Bone marrow (tissue), 2 donors: ENCODE data around the gene MARCHF5.
"Not testable (repeated sequence)": the region's sequence is repeated elsewhere in the genome, so short reads cannot be mapped to it uniquely, and the experiment has no call there.

Source experiments
- DNase-seq, 2 donors: peaks; one replicate each; lab custom pipeline; 2025; lab: John Stamatoyannopoulos, UW

MARCHF5 gene

GRCh38 chr10:92387289-92387940 lies 96.4 kb downstream of the MARCHF5 start:
- no peak for DNase-seq

- not testable (repeated sequence) for DNase-seq
Measured at GRCh38 chr10:92393173-92393572, 102.2 kb downstream of the MARCHF5 start.

GRCh38 chr10:92395271-92395670 lies 104.3 kb downstream of the MARCHF5 start:
- no peak for DNase-seq

- not testable (repeated sequence) for DNase-seq
Measured at GRCh38 chr10:92402234-92402633, 111.3 kb downstream of the MARCHF5 start.
